Measurements from ENCODE around the gene GSX1.

- no peak for TF ChIP-seq CTCF (IDR thresholded peaks at IDR 0.05)
- TF ChIP-seq EZH2phosphoT487 (IDR thresholded peaks at IDR 0.05), result no peak
Measured at GRCh38 chr13:27835799-27836198, 43.5 kb downstream of the GSX1 start.

Data from neural progenitor cell (in vitro differentiated cells).